Ishikawa (cell line): ENCODE measurements around the gene MOB3A.
A peak's percentile ranks its signal among the peaks of the same experiment; 100 is the strongest.

Source experiments
- CEBPB ChIP-seq: IDR thresholded peaks from 2 replicates; pipeline ENCODE4 v1.6.1; 2012
- CREB1 ChIP-seq: IDR thresholded peaks from 2 replicates; pipeline ENCODE4 v1.6.1; 2012; ENCODE audit warnings: low read depth
- EGR1 ChIP-seq: IDR thresholded peaks from 2 replicates; pipeline ENCODE4 v1.6.1; 2012
- EP300 ChIP-seq: IDR thresholded peaks from 2 replicates; pipeline ENCODE4 v1.6.1; 2012; ENCODE audit warnings: borderline replicate concordance
- FOXM1 ChIP-seq: IDR thresholded peaks from 2 replicates; pipeline ENCODE4 v1.6.1; 2012; ENCODE audit warnings: low read depth, borderline replicate concordance
- NFIC ChIP-seq: IDR thresholded peaks from 2 replicates; pipeline ENCODE4 v1.6.1; 2012
- RAD21 ChIP-seq: IDR thresholded peaks from 2 replicates; pipeline ENCODE4 v1.6.1; 2012; ENCODE audit warnings: low read depth
- TAF1 ChIP-seq: IDR thresholded peaks from 2 replicates; pipeline ENCODE4 v1.6.1; 2012; ENCODE audit warnings: low read depth, mild to moderate bottlenecking
- TCF12 ChIP-seq: IDR thresholded peaks from 2 replicates; pipeline ENCODE4 v1.6.1; 2012; ENCODE audit warnings: low read depth
- YY1 ChIP-seq: IDR thresholded peaks from 2 replicates; pipeline ENCODE4 v1.6.1; 2012; ENCODE audit warnings: low read depth
- ZBTB7A ChIP-seq: IDR thresholded peaks from 2 replicates; pipeline ENCODE4 v1.6.1; 2012; ENCODE audit warnings: low read depth
- TF ChIP-seq, protein P1 (sequence below): IDR thresholded peaks from 2 replicates; pipeline ENCODE4 v1.6.1; 2012
- TF ChIP-seq, protein P2 (sequence below): IDR thresholded peaks from 2 replicates; pipeline ENCODE4 v1.6.1; 2012; ENCODE audit warnings: low read depth, mild to moderate bottlenecking
- TF ChIP-seq, protein P3 (sequence below): IDR thresholded peaks from 2 replicates; pipeline ENCODE4 v1.6.1; 2012

DNA sequence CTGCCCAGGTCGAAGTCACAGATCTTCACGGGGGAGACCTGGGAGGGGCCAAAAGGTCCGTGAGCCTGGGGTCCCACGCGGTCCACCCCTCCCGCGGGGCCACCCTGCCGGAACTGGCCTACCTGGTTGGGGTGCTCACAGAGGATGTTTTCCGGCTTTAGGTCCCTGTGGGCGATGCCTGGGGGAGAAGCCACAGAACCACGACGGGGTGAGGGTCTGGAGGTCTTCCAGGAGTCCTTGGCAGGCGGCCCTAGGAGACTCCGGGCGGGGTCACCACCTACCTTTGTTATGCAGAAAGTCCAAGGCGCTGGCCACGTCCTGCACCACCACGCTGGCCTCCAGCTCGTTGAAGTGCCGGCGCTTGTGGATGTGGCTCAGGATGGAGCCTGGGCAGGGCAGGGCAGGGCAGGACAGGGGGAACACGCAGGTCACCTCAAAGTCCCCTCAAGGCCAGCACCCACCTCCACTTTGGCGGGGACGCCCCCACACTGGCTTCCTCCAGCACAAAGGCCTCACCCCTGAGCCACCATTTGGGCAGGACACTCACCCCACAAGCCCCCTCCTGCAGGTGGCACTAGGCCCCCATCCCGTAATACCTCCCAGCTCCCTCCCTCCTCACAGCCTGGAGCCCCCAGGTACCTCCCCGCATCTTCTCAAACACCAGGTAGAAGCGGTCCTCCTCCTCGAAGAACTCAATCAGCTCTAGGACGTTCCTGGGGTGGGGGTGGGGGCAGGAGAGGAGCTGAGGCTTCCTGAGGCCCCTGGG is 53.5 kb downstream of the MOB3A start:
- TF ChIP-seq ZBTB7A (peak; percentile 98), TAF1 (no peak), CEBPB (no peak), CREB1 (no peak), TCF12 (peak; percentile 21; the same call in 1 of the 2 replicates), RAD21 (no peak), NFIC (peak; percentile 57; the same call in 1 of the 2 replicates), YY1 (no peak), EP300 (no peak; the same call in 1 of the 2 replicates), EGR1 (no peak), FOXM1 (no peak)
- TF ChIP-seq, protein P1, sequence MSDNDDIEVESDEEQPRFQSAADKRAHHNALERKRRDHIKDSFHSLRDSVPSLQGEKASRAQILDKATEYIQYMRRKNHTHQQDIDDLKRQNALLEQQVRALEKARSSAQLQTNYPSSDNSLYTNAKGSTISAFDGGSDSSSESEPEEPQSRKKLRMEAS = peak; percentile 49; the same call in 1 of the 2 replicates
- TF ChIP-seq, protein P2, sequence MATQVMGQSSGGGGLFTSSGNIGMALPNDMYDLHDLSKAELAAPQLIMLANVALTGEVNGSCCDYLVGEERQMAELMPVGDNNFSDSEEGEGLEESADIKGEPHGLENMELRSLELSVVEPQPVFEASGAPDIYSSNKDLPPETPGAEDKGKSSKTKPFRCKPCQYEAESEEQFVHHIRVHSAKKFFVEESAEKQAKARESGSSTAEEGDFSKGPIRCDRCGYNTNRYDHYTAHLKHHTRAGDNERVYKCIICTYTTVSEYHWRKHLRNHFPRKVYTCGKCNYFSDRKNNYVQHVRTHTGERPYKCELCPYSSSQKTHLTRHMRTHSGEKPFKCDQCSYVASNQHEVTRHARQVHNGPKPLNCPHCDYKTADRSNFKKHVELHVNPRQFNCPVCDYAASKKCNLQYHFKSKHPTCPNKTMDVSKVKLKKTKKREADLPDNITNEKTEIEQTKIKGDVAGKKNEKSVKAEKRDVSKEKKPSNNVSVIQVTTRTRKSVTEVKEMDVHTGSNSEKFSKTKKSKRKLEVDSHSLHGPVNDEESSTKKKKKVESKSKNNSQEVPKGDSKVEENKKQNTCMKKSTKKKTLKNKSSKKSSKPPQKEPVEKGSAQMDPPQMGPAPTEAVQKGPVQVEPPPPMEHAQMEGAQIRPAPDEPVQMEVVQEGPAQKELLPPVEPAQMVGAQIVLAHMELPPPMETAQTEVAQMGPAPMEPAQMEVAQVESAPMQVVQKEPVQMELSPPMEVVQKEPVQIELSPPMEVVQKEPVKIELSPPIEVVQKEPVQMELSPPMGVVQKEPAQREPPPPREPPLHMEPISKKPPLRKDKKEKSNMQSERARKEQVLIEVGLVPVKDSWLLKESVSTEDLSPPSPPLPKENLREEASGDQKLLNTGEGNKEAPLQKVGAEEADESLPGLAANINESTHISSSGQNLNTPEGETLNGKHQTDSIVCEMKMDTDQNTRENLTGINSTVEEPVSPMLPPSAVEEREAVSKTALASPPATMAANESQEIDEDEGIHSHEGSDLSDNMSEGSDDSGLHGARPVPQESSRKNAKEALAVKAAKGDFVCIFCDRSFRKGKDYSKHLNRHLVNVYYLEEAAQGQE = no peak
- TF ChIP-seq, protein P3, sequence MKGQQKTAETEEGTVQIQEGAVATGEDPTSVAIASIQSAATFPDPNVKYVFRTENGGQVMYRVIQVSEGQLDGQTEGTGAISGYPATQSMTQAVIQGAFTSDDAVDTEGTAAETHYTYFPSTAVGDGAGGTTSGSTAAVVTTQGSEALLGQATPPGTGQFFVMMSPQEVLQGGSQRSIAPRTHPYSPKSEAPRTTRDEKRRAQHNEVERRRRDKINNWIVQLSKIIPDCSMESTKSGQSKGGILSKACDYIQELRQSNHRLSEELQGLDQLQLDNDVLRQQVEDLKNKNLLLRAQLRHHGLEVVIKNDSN = no peak
